ENCODE results near the gene RPS27A.
A peak's percentile ranks its signal among the peaks of the same experiment; 100 is the strongest.
"Not testable (repeated sequence)": the region's sequence is repeated elsewhere in the genome, so short reads cannot be mapped to it uniquely, and the experiment has no call there.

RPS27A gene

DNA sequence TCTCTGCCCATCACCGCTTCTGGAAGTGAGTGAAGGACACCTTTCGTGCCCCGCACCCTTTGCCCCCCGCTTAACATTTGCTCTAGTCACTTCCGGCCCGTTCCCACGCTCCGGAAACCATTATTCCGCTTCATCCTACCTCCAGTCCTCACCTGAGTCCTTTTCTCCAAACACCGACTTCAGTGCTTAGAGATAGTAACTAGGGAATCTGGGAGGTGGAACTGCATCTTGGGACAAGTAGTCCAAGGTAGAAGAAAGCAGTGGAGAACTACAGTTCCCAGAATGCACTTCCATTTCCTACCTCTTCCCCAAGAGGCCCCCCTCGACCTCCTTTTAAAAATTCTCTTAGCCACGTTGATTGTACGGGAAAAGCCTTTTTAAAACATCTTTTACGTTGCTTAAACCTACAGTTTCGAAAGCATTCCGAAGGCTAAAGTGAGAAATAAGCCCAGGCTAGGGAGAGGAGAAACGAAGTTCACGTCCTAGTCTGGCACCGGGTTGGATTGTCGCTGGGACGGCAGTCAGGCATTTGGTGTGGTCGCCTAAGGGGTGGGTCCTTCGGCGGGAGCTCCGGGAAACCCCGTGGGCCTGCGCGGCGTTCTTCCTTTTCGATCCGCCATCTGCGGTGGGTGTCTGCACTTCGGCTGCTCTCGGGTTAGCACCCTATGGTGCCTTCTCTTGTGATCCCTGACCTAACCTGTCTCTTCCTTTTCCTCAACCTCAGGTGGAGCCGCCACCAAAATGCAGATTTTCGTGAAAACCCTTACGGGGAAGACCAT is at the start of gene RPS27A, which contains the start of gene CLHC1:
Gene RPS27A (plus strand): TSS at position 605 of the 779 bp plus-strand sequence. CDS start 137 bp downstream, at position 742.
Gene CLHC1 (minus strand): TSS at position 210 of the 779 bp plus-strand sequence. CDS start 9,882 bp downstream, outside the sequence.
- peak; percentile 97 for DNase-seq (ENCODE audit: low read depth, low spot score)

DNA sequence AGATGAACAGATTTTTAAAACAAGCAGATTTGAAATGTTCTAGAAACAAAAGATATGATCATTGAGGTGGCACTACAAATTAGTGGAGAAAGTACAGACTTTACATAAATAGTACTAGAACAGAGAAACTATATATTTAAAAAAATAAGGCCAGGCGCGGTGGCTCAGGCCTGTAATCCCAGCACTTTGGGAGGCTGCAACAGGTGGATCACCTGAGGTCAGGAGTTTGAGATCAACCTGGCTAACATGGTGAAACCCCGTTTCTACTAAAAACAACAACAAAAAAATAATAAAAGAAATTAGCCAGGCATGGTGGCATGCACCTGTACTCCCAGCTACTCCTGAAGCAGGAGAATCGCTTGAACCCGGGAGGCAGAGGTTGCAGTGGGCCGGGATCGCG is 45.7 kb upstream of the RPS27A start:
- DNase-seq (ENCODE audit: low read depth, low spot score) = not testable (repeated sequence)

DNA sequence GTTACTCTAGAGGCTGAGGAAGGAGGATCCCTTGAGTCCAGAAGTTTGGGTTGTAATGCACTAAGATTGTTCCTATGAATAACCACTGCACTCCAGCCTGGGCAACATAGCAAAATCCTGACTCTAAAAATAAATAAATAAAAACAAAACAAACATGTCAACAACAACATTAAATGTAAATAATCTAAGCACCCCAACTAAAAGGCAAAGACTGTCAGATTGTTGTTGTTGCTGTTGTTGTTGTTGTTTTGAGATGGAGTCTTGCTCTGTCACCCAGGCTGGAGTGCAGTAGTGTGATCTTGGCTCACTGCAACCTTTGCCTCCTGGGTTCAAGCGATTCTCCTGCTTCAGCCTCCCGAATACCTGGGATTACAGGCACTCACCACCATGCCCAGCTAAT is 40.6 kb upstream of the RPS27A start:
- not testable (repeated sequence) for DNase-seq (ENCODE audit: low read depth, low spot score)

DNA sequence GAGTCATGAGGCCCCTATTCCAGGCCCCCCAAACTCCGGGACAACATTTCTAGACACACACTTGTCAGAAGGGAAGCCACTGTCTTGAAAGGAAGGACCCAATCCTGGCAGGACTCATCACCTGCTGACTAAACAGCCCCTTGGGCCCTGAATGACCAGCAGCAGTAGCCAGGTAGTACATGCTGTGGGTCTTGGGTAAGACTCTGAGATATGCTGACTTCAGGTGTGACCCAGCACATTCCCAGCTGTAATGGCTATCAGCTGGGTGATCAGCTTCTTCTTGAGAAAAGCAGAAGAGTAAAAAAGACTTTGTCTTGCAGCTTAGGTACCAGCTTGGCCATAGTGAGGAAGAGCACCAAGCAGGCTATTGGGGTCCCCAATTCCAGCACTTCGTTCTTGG is 36.0 kb upstream of the RPS27A start:
- DNase-seq (ENCODE audit: low read depth, low spot score) = no peak

DNA sequence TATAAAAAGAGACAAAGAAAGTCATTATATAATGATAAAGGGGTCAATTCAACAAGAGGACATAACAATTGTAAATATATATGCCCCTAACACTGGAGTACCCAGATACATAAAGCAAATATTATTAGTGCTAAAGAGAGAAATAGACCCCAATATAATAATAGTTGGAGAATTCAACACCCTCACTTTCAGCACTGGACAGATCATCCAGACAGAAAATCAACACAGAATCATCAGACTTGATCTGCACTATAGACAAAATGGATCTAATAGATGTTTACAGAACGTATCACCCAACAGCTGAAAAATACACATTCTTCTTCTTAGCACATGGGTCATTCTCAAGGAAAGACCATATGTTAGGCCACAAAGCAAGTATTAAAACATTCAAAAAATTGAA is 32.1 kb upstream of the RPS27A start:
- DNase-seq (ENCODE audit: low read depth, low spot score) = no peak

DNA sequence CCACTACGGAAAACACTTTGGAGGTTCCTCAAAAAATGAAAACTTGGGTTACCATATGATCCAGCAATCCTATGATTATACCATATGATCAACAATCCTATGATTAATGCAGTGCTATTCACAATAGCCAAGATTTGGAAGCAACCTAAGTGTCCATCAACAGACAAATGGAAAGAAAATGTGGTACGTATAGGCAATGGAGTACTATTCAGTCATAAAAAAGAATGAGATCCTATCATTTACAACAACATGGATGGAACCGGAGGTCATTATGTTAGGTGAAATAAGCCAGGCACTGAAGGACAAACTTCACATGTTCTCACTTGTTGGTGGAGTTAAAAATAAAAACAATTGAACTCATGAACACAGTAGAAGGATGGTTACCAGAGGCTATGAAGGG is 28.0 kb upstream of the RPS27A start:
- no peak for DNase-seq (ENCODE audit: low read depth, low spot score)

DNA sequence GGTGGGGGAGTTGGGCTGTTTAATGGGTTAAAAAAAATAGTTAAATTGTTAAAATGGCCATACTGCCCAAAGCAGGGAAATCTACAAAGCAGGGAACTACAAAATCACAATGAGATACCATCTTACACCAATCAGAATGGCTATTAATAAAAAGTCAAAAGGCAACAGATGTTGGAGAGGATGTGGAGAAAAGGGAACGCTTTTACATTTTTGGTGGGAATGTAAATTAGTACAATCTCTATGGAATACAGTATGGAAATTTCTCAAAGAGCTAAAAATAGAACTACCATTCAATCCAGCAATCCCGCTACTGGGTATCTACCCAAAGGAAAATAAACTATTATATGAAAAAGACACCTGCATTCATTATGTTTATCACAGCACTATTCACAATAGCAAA is 27.5 kb upstream of the RPS27A start:
- no peak for DNase-seq (ENCODE audit: low read depth, low spot score)

DNA sequence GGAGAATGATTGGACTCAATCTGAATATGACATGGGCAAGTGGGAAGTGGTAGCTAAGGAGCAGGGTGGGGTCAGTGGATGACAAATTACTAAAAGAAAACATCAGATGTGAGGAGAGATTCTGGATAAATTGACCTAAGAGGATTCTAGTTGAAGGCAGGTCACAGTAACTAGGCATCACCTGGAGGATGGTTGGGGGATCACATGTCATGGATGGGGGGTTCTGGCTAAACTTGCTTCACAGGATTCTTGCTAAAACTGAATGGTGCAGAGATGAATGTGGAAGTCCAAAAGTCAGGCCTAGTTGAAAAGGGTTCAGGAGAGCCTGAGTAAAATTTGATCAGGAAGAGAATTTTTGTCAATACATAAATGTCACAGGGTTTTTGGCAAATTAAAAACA is 18.7 kb upstream of the RPS27A start:
- DNase-seq (ENCODE audit: low read depth, low spot score) = no peak

DNA sequence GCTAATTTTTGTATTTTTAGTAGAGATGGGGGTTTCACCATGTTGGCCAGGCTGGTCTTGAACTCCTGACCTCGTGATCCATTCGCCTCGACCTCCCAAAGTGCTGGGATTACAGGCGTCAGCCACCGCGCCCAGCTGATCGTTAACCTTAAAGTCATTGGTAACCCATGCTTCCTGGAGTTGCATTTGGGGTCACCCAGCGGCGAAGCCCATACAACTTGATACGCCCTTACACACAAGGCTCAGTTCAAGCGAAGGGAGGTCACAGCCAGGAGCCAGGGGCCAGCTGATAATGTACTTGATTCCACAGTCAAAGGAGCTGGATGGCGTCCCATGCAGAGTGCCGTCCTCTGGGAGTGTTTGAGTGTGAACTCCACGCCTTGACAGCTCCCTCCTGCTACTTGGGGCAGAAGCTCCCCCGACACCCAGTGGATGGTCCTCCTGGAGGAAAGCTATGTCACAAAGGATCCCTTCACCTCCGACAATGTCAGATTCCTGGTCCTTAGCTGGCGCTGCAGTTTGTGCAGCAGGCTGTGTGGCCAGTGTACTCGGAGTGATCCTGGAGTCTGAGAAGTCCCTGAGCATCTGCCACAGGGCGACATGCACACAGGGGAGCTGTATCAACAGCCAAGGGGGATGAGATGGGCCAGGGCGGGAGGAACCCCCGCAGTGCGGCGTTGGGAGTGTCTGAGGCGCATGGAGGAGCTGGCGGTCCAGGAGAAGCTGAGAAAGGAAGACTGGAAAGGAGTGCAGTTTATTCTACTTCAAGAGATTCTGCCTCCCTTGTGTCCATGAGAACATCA is 8.3 kb upstream of the RPS27A start:
- no peak for DNase-seq (ENCODE audit: low read depth, low spot score)

DNA sequence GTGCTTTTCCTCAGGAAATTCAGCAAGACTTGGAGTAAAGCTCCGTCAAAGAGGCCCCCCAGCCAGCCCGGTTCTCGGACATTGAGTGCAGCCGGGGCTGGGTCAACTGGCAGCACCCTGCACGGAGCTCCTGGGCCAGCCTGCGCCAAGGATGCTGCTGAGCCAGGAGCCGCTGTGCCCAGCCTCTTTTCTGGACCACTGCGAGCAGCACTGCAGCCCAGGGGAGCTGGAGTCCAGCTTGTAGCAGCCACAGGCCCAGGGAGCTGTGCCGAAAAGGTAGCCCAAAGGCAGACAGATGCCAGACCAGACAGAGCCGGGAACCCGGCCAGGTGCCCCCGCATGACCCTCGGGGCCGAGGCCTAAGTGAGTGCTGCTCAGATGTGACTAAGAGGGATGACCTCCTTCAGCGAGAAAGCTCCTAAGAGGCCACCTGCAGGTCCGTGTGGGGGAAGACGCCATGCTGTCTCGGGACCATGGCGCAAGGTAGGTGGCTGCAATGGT is 7.7 kb upstream of the RPS27A start:
- DNase-seq (ENCODE audit: low read depth, low spot score) = no peak

DNA sequence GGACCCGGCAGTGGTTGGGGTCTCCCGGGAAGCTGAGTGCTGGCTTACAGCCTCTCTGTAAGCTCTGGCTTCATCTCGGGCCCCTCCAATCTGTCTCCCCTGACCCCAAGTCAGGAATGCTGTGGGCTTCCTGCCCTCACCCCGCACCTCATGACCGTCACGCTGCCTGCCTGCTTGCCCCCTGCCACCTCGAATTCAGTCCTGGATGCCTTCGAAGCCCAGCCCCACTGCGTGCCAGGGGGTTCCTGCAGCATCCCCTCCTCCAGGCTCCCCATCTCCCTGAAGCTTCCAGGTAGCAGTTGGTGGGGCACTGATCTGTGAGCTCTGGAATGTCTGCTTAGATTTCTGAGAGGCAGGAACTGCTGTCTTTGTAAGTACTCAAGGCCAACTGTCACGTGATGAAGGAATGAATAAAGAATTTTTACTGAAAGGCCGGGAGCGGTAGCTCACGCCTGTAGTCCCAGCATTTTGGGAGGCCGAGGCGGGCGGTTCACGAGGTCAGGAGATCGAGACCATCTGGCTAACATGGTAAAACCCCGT is 6.9 kb upstream of the RPS27A start:
- peak; percentile 5 for DNase-seq (ENCODE audit: low read depth, low spot score)

DNA sequence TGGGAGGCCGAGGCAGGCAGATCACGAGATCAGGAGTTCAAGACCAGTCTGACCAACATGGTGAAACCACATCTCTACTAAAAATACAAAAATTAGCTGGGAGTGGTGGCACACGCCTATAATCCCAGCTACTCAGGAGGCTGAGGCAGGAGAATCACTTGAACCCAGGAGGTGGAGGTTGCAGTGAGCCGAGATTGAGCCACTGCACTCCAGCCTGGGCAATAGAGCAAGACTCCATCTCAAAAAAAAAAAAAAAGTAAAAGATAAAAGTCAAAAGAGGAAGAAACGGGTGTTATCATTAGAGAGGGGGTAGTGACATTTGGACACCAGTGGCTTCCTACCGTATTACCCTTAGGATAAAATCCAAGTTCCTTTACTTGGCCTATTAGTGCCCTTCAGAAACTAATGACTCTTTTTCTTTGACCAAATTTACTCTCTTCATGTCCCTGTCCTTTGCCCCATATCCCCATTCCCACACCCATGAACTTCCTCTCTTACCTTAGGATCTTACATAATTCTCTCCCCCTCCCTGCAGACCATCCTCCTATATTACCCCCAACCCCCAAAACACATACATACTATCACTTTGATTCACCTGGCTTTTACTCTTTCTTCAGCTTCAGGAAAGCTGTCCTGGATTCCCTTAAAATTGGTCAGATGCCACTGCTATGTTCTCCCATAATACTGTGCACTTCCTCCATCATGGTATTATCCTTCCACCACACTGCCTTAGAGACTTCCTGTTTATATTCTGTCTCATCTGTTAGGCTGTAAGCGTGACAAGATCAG is 4.9 kb upstream of the RPS27A start:
- not testable (repeated sequence) for DNase-seq (ENCODE audit: low read depth, low spot score)

DNA sequence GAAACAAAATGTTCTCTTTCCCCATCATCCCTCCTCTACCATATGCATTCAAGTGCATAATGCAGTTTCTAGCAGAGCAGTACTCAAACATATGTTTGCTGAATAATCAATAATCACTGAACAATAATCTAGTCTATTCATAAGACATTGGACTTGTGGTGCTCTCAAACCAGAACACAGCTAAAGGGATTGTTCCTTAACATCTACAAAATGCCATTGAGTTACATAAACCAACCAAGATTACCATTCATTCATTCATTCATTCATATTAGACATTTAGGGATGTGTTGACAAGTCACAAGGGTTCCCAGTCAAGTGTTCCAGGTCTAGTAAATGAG is 4.3 kb upstream of the RPS27A start:
- no peak for DNase-seq (ENCODE audit: low read depth, low spot score)

DNA sequence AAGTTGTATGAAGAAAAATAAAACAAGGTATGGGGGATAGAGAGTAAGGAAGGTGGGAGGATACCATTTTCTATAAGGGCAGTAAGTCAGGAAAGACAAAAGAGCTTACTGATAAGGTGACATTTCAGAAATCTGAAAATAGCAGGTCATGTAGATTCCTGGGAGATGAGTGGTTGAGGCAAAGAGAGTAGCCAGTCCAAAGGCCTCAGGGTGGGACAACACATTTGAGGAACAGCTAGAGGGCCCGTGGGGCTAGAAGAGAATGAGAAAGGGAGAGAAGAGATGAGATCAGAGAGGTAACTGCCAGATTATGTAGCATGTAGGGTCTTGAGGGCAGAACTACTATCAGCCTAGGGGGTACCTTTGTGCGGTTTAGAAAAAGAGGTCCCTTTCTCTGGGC is 3.3 kb upstream of the RPS27A start:
- DNase-seq (ENCODE audit: low read depth, low spot score) = no peak

DNA sequence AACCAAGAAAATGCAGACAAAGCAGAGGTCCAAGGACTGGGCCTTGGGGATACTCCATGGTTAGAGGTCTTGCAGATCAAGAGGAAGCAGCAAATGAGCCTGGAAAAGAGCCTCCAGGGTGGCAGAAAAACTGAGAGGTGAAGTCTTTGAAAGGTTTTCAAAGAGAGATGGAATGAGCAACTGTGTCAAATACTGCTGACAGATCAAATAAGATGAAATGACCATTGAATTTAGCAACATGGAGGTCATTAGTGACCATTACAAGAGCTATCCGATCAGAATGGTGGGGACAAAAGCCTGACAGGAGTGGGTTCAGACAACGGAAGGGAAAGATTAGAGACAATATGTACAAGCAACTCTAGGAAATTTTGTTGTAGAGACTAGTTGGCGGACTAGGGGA is 1.9 kb upstream of the RPS27A start:
- no peak for DNase-seq (ENCODE audit: low read depth, low spot score)

DNA sequence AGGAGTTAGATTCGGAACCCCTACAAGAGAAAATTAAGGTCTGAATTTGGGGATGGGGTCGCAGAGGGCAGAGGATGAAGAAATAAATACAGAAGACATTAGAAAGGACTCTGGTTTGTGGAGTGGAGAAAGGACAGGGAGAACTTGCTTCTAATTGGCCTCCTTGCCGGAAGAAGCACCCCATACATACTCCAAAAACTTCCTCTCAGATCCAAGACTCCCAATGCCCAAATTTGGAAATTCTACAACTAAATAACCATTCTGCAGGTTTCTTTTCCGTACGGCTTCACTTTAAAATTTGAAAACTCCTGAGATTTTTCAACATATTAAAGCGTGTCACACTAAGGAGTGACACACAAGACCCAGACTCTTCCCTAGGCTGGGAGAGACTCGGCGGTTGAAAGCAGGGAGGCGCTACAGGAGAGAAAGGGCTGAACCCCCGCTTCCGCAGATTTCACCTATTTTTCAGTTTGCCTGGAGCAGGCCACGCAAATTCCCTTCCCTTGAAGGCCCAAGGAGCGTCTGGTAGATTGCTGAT is 873 bp upstream of the RPS27A start:
- DNase-seq (ENCODE audit: low read depth, low spot score) = no peak

DNA sequence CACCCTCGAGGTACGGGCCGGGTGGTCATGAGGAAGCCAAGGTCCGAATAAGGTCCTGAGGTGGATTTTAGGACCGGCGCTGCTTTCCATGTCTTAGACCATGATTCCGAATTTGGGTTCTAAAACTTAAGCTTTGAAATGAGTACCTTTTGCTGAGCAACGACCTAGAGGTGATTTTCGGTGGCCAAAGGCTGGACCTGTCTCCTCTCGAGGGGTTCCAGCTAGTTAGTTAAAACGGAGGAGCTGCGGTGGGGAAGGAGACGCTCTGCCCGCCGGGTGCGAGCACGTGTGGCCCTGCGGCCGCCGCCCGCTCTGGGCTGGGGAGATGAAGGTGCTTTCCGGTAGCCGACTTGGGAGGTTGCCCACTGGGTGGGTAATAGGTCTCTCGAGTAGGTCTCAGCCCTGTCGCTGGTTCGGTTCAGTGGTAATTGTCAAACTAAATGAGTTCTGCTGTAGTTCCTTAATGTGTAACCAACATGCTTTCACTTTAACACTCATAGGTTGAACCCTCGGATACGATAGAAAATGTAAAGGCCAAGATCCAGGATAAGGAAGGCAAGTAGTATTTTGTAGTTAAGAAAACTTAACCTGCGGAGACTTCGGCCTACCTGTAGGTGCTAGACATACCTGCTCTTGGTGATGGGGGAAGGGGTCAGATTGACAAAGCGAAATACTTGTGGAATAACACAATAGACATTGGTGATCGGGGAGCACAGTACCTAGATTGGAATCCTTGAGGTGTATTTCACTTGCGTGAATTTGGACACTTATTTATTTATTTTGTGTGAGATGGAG is 572 bp downstream of the RPS27A start:
- DNase-seq (ENCODE audit: low read depth, low spot score) = peak; percentile 69

DNA sequence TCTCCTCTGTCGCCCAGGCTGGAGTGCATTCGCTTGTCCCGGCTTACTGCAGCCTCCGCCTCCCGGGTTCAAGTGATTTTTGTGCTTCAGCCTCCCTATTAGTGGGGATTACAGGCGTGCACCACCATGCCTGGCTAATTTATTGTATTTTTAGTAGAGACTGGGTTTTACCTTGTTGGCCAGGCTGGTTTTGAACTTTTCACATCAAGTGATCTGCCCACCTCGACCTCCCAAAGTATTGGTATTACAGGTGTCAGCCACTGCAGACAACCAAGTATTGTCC is 1.1 kb downstream of the RPS27A start:
- DNase-seq (ENCODE audit: low read depth, low spot score) = no peak

DNA sequence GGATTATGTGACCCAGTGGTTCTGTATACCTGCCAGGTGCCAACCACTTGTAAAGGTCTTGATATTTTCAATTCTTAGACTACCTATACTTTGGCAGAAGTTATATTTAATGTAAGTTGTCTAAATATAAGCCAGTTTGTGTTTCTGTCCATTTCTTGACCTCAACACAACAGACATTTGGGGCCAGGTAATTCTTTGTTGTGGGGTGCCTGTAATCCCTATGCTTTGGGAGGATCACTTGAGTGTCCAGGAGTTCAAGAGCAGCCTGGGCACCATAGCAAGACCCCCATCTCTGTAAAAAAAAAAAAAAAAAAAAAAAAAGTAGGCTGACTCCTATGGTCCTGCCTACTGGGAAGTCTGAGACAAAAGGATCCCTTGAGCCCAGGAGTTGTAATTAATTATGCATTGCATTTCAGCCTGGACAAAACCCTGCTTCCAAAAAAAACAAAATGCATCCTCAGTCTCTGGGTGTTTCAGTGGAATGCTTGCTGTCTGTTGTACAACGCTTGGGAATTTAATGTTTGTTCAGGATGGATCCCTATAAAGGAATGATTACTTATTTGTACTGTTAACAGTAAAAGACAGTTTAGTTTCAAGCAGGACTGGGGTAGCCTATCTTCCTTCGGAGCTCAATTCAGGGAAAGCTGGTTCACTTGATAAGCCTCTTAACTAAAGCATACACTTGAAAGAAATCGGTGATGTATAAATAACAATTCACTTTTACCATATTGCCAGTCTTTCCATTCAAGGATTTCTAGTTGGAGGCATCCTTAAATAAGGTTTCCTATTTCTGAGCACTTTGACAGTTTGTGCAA is 3.4 kb downstream of the RPS27A start:
- DNase-seq (ENCODE audit: low read depth, low spot score) = no peak

DNA sequence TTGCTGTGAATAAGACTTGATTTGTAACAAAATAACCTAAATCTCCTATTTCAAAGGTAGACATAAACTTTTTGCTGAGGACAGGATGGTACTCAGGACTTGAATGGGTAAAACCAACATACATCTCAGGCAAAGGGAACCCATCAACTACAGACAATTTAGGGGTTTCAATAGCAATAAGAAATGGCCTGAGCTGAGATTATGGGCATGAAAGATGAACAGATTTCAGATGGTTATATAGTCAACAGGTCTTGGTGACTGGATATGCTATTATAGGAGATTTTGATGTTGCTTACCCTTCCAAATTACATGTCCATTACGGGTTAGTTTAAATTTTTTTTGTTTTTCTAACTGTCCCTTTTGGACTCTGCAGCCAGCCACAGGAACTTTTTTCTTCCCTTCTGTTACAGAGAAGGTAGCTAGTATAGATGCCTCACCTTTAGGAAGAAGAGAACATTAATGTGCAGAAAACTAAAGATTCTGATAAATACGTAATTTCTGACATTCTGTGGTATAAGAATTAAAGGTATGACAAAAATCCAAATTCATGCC is 4.6 kb downstream of the RPS27A start:
- no peak for DNase-seq (ENCODE audit: low read depth, low spot score)
